ENCODE results near the gene TSPAN9. TPM values are rescaled to one million over a fixed set of nuclear protein-coding genes. Genes with fewer than 3 reads are reported as not detected.

The TSPAN9 gene
- total RNA-seq (100 to 1,000 TPM in 8 of 9 donors, 10 to 100 TPM in 1; 70.0 to 387 (median 158) TPM), polyA plus RNA-seq (100 to 1,000 TPM; 109 to 120 TPM)
- long read RNA-seq, donor 1, full-length matches to known transcripts = 10 of 59 reads
- long read RNA-seq, donor 1, partial matches to known transcripts = 15 of 59 reads
- long read RNA-seq, donor 1, other reads (novel, unspliced or antisense) = 34 of 59 reads
- long read RNA-seq, donor 2, full-length matches to known transcripts = 26 of 70 reads
- long read RNA-seq, donor 2, partial matches to known transcripts = 5 of 70 reads
- long read RNA-seq, donor 2, other reads (novel, unspliced or antisense) = 39 of 70 reads
- long read RNA-seq, donor 3, full-length matches to known transcripts = 5 of 55 reads
- long read RNA-seq, donor 3, partial matches to known transcripts = 18 of 55 reads
- long read RNA-seq, donor 3, other reads (novel, unspliced or antisense) = 32 of 55 reads

GRCh38 chr12:3076730-3077571, at the start of gene TSPAN9:
TSS of gene TSPAN9 (plus strand) at chr12:3077379. CDS start at chr12:3201194, 123,815 bp downstream.
- Histone ChIP-seq H3K27me3 (peaks cover 0 to 13% (median 0%) of the 10 kb centered on the region in 9 donors), H3K9me3 (no peaks in the 10 kb centered on the region), H3K27ac (peak within 1 kb of the TSS; percentile 85 to 97 (median 92)), H3K36me3 (no peaks in the 10 kb centered on the region), H3K4me3 (peak within 1 kb of the TSS; percentile 78 to 100 (median 92)), H3K4me1 (peaks cover 0 to 60% (median 39%) of the 10 kb centered on the region in 12 donors)
- intact Hi-C loops (cut with DNase I) = loop anchor here in 5 of 10 donors (2.0 to 10.0 kb wide), 5 partner anchors 45 to 128 kb away; no protein-coding TSS in a partner anchor
- TF ChIP-seq POLR2A (IDR thresholded peaks at IDR 0.05) = peak; percentile 24 to 79
- TF ChIP-seq CTCF (IDR thresholded peaks at IDR 0.05) = no peak
- DNase-seq (peak; percentile 83 to 90 (median 87)), ATAC-seq (peak; percentile 87 to 92 (median 88))
- WGBS, 4 donors = 1 to 4% (median 2%) methylated on average over 12 to 95 of the region's 95 CpGs

- WGBS, 4 donors = 79 to 87% (median 81%) methylated on average over 7 of the region's 7 CpGs
- Histone ChIP-seq H3K4me1 (peaks cover 0 to 12% (median 4%) of the 10 kb centered on the region in 12 donors), H3K27me3 (no peaks in the 10 kb centered on the region), H3K9me3 (no peaks in the 10 kb centered on the region), H3K4me3 (no peak overlapping the region), H3K27ac (no peak overlapping the region), H3K36me3 (peaks cover 0 to 25% (median 9%) of the 10 kb centered on the region in 9 donors)
- ATAC-seq (no peak), DNase-seq (no peak)
- no peak for TF ChIP-seq CTCF (IDR thresholded peaks at IDR 0.05)
- intact Hi-C loops (cut with DNase I) = no loop called here
Observed at GRCh38 chr12:3028108-3028507, 49.1 kb upstream of the TSPAN9 start.

- 84 to 93% (median 87%) methylated on average over 13 to 21 of the region's 21 CpGs for WGBS, 4 donors
- H3K36me3 ChIP-seq = peaks cover 0 to 15% (median 9%) of the 10 kb centered on the region in 9 donors
- no peak overlapping the region for H3K4me3 ChIP-seq
- H3K9me3 ChIP-seq = no peaks in the 10 kb centered on the region
- H3K27ac ChIP-seq = no peak overlapping the region
- intact Hi-C loops (cut with DNase I) = loop anchor here in 9 of 10 donors (5.0 to 10.0 kb wide), 8 partner anchors 34 to 286 kb away; partner anchors contain the start of gene TEX52 (in 7 of the 9)
- no peaks in the 10 kb centered on the region for H3K27me3 ChIP-seq
- ATAC-seq (no peak), DNase-seq (peak in 1 of 5 donors; percentile 6)
- TF ChIP-seq POLR2A (IDR thresholded peaks at IDR 0.05) (no peak), CTCF (IDR thresholded peaks at IDR 0.05) (no peak)
- H3K4me1 ChIP-seq = peaks cover 0 to 36% (median 17%) of the 10 kb centered on the region in 12 donors
Observed at GRCh38 chr12:3030821-3031429, 46.3 kb upstream of the TSPAN9 start.

All from heart left ventricle (tissue), 16 donors.